A172 (cell line): Measurements from ENCODE around the gene SNX32. TPM values are rescaled to one million over a fixed set of nuclear protein-coding genes. Genes with fewer than 3 reads are reported as not detected.
A peak's percentile ranks its signal among the peaks of the same experiment; 100 is the strongest.

Experiments used
- DNase-seq: peaks from one replicate; pipeline ENCODE4 v3.0.0-alpha.2; 2015; ENCODE audit warnings: low spot score
- total RNA-seq: library from RNA; depleted of rRNA; stranded (reverse); fragments of >200 nt; shearing (Covaris generic); gene quantifications from 2 replicates; pipeline ENCODE4 v1.2.3, GENCODE V29; 2014; rRNA removed

SNX32 gene
- total RNA-seq, 1 experiment from 2014 or later, result not detected

DNA sequence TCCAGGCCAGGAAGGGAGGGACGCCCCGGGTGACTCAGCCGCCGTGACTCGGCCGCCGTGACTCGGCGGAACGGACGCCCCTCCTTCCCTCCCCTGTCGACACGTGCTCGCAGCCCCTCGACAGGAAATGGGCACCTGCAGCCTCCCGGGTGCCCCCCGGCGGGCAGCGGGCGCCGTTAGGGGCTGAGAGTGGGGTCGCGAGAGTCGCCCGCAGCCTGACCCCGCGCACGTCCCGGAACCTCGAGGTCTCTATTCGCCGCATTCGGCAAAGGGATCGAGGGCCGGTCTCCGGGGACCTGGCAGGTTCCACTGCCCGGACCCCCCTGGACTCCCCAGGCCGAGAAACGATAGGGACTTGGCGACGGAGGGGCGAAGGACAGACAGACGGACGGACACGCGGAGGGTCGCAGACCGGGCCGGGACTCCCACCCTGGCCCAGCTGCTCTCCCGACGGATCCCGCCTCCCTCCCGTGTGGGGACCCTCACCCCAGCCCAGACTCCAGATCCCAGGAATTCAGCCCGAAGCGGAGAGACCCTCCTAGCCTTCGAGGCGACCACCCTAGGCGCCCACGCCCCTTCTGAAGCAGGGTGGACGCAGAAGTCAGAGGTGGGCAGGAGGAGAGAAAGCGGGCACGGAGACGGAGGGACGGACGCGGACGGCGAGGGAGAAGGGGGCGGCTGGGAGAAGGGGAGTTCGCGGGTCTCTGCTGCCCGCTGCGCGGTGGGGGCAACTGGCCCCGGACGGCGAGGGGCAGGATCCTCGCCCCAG, 65.8 kb downstream of the SNX32 start:
- no peak for DNase-seq

DNA sequence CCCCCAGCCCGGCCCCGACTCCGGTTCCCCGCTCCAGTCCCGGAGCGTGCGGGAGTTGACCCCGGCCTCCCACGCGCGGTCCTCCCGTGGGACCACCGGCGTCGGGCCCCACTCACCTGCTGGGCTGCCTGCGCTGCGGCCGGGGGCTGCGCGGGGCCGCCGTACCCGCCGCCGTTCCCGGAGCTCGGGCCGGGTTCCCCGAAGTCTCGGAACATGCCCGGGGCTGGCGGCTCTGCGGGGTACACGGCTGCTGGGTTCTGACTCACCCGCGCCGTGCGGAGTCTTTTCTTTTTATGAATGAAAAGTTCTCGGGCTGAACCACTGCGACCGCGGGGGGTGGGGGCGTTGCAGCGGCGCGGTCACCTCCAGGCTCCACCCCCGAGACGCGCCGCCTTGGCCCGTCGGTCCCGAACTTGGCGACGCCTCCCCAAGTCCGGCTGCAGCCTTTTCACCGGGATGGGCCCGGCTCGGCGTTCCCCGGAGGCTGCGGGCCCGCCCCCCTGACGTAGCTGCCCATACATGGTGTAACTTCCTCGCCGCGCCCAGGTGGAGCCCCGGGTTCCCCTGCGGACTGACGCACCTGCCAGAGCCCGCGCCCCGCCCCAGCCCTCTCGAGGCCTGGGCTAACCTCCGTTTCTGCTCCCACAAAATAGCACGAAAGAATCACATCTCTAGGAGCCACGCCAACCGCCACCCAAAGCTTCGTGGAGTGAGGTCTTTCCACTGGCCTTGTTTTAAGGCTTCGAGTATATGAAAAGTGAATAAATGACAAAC, 66.5 kb downstream of the SNX32 start, which contains the start of gene FOSL1:
FOSL1 (minus strand) TSS at position 264 of the 774 bp plus-strand sequence; CDS start at position 215, 49 bp downstream.
- peak; percentile 91 for DNase-seq

DNA sequence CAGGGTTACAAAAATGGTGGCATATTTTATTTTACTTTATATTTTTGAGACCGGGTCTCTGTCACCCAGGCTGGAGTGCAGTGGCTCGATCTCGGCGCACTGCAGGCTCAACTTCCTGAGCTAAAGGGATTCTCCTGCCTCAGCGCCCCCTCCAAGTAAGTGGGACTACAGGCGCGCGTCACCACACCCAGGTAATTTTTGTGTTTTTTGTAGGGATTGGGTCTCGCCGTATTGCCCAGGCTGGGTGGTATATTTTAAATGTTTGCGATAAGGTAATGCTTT, 67.1 kb downstream of the SNX32 start:
- no peak for DNase-seq

DNA sequence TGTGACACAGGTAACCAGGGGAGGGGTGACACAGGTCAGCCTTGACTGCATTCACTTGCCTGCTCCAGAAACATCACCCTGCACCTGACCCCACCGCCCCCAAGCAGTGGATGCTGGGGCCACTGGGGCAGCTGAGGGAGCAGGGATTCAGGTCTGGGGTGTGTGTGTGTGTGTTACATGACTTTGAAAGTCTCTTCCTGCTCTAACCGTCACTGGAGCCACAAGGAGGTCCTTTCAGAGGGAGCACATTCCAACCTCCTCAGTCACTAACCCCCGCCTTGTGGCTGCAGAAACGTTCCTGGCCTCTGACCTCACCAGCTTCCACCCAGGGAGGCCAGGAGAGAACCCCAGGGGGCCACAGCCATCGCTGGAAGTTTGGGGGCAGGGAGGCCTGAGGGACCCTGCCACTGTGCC, 69.3 kb downstream of the SNX32 start:
- DNase-seq, result peak; percentile 97

Other genes starting within 250 kb of the SNX32 start
- gene KCNK7, start 238.2 kb upstream of the SNX32 start, total RNA-seq, result 0.86 TPM in 1 of 2 replicates, not detected in the other
- 38.2 and 39.2 TPM in 2 replicates for gene MAP3K11, start 219.7 kb upstream of the SNX32 start, total RNA-seq
- gene PCNX3, start 218.2 kb upstream of the SNX32 start, total RNA-seq, result 19.6 and 20.1 TPM in 2 replicates
- 10.4 and 19.5 TPM in 2 replicates for gene SIPA1, start 195.9 kb upstream of the SNX32 start, total RNA-seq
- gene RELA, start 171.0 kb upstream of the SNX32 start, total RNA-seq, result 24.9 and 29.7 TPM in 2 replicates
- gene KAT5, start 121.7 kb upstream of the SNX32 start, total RNA-seq, result 26.1 and 37.3 TPM in 2 replicates
- 81.0 and 84.7 TPM in 2 replicates for gene RNASEH2C, start 113.2 kb upstream of the SNX32 start, total RNA-seq
- gene AP5B1, start 53.0 kb upstream of the SNX32 start, total RNA-seq, result 13.2 and 14.8 TPM in 2 replicates
- gene OVOL1, start 46.9 kb upstream of the SNX32 start, total RNA-seq, result not detected in 2 replicates
- gene CFL1, start 24.2 kb downstream of the SNX32 start, total RNA-seq, result 1,263 and 1,396 TPM in 2 replicates
- gene MUS81, start 26.5 kb downstream of the SNX32 start, total RNA-seq, result 27.1 and 35.3 TPM in 2 replicates
- gene EFEMP2, start 38.8 kb downstream of the SNX32 start, total RNA-seq, result 48.5 and 56.8 TPM in 2 replicates
- 0.79 and 1.8 TPM in 2 replicates for gene CTSW, start 45.9 kb downstream of the SNX32 start, total RNA-seq
- 131 and 171 TPM in 2 replicates for gene FIBP, start 54.5 kb downstream of the SNX32 start, total RNA-seq
- 27.3 and 28.0 TPM in 2 replicates for gene CCDC85B, start 56.7 kb downstream of the SNX32 start, total RNA-seq
- 71.3 and 109 TPM in 2 replicates for gene FOSL1, start 66.4 kb downstream of the SNX32 start, total RNA-seq
- gene C11orf68, start 85.1 kb downstream of the SNX32 start, total RNA-seq, result 22.2 and 27.3 TPM in 2 replicates
- 259 and 262 TPM in 2 replicates for gene DRAP1, start 85.5 kb downstream of the SNX32 start, total RNA-seq
- not detected in 2 replicates for gene TSGA10IP, start 111.5 kb downstream of the SNX32 start, total RNA-seq
- gene SART1, start 127.8 kb downstream of the SNX32 start, total RNA-seq, result 35.8 and 54.8 TPM in 2 replicates
- gene EIF1AD, start 168.2 kb downstream of the SNX32 start, total RNA-seq, result 45.6 and 54.5 TPM in 2 replicates
- gene BANF1, start 168.5 kb downstream of the SNX32 start, total RNA-seq, result 53.2 and 72.3 TPM in 2 replicates
- gene CST6, start 178.0 kb downstream of the SNX32 start, total RNA-seq, result not detected in 2 replicates
- 0.29 and 0.41 TPM in 2 replicates for gene CATSPER1, start 192.5 kb downstream of the SNX32 start, total RNA-seq
- gene GAL3ST3, start 215.2 kb downstream of the SNX32 start, total RNA-seq, result not detected in 2 replicates
- gene SF3B2, start 218.4 kb downstream of the SNX32 start, total RNA-seq, result 172 and 177 TPM in 2 replicates
- 15.1 and 18.0 TPM in 2 replicates for gene PACS1, start 236.3 kb downstream of the SNX32 start, total RNA-seq